ENCODE measurements around the gene THSD4.

The THSD4 gene

DNA sequence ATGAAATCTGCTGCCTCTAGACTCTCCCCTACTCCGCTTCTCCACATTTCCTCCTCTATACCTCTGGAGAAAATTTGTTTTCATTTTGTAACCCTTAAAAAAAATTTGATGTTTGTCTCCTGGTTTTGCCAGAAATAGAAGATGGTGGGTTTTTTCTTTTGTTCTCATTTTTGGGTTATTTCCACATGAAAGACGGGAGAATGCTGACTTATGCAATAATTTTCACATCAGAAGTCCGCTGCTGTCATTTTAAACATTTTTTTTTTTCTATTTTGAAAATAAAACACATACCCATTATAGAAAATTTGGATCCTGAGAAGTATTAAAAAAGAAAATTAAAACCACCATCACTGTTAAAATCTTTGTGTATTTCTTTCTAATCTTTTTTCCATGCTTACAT, 374.3 kb downstream of the THSD4 start:
- ChIA-PET POLR2A (no interaction called here), CTCF (no interaction called here)
- Histone ChIP-seq H3K4me3 (ENCODE audit: control insufficient read depth in 1 of 7, extremely low read depth in 1 of 7, insufficient read depth in 4 of 7, low read depth in 2 of 7, low read length in 6 of 7) (no peak overlapping the region), H3K27me3 (replicated peaks in 2 of 5; ENCODE audit: control insufficient read depth in 4 of 5, insufficient read depth in 5 of 5, low read length in 4 of 5) (peaks cover 0 to 2% (median 0%) of the 10 kb centered on the region in 5 experiments), H3K4me1 (ENCODE audit: control extremely low read depth in 1 of 4, control insufficient read depth in 4 of 4, insufficient read depth in 4 of 4, low read length in 3 of 4) (no peaks in the 10 kb centered on the region), H3K9me3 (ENCODE audit: control extremely low read depth in 1 of 5, control insufficient read depth in 4 of 5, insufficient read depth in 2 of 5, low read depth in 1 of 5, low read length in 4 of 5) (peaks cover 0 to 4% (median 0%) of the 10 kb centered on the region in 5 experiments), H3K36me3 (ENCODE audit: control insufficient read depth in 4 of 4, insufficient read depth in 4 of 4, low read length in 3 of 4) (no peaks in the 10 kb centered on the region), H3K27ac (ENCODE audit: insufficient read depth in 1 of 2, low read depth in 1 of 2, low read length in 2 of 2, poor library complexity in 1 of 2, severe bottlenecking in 2 of 2) (no peak overlapping the region)
- DNase-seq, result no peak
- WGBS (ENCODE audit: insufficient coverage), result no CpG with 5 or more reads among the region's 3 CpGs

DNA sequence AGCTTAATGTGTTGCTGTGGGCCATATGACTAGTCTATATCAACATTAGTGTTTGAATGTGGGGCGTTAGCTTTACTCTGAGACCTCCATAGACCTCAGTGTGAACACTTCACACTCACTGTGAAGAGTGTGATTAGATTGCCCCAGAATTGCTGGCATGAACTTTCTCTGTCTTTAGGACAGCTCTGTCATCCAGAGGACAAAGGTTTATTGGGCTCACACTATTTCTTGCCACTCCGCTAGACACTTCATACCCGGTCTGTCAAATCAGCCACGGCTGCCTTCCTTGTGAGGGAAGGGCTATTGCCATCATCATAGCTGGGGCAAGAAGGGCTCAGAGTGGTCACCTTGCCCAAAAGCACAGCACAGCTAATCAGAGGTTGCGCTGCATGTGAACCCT, 378.3 kb downstream of the THSD4 start:
- WGBS (ENCODE audit: insufficient coverage), result 95% methylated on average over 4 of the region's 5 CpGs
- Histone ChIP-seq H3K36me3 (ENCODE audit: control insufficient read depth in 4 of 4, insufficient read depth in 4 of 4, low read length in 3 of 4) (no peaks in the 10 kb centered on the region), H3K27me3 (replicated peaks in 2 of 5; ENCODE audit: control insufficient read depth in 4 of 5, insufficient read depth in 5 of 5, low read length in 4 of 5) (peaks cover 0 to 5% (median 0%) of the 10 kb centered on the region in 5 experiments), H3K4me1 (ENCODE audit: control extremely low read depth in 1 of 4, control insufficient read depth in 4 of 4, insufficient read depth in 4 of 4, low read length in 3 of 4) (no peaks in the 10 kb centered on the region), H3K9me3 (ENCODE audit: control extremely low read depth in 1 of 5, control insufficient read depth in 4 of 5, insufficient read depth in 2 of 5, low read depth in 1 of 5, low read length in 4 of 5) (peaks cover 0 to 4% (median 0%) of the 10 kb centered on the region in 5 experiments), H3K4me3 (ENCODE audit: control insufficient read depth in 1 of 7, extremely low read depth in 1 of 7, insufficient read depth in 4 of 7, low read depth in 2 of 7, low read length in 6 of 7) (no peak overlapping the region), H3K27ac (ENCODE audit: insufficient read depth in 1 of 2, low read depth in 1 of 2, low read length in 2 of 2, poor library complexity in 1 of 2, severe bottlenecking in 2 of 2) (no peak overlapping the region)
- ChIA-PET POLR2A (no interaction called here), CTCF (interaction anchor here (1.4 kb wide), 1 partner anchor 10 kb away, joined by 4 read pairs; no protein-coding TSS in a partner anchor)
- no peak for DNase-seq

DNA sequence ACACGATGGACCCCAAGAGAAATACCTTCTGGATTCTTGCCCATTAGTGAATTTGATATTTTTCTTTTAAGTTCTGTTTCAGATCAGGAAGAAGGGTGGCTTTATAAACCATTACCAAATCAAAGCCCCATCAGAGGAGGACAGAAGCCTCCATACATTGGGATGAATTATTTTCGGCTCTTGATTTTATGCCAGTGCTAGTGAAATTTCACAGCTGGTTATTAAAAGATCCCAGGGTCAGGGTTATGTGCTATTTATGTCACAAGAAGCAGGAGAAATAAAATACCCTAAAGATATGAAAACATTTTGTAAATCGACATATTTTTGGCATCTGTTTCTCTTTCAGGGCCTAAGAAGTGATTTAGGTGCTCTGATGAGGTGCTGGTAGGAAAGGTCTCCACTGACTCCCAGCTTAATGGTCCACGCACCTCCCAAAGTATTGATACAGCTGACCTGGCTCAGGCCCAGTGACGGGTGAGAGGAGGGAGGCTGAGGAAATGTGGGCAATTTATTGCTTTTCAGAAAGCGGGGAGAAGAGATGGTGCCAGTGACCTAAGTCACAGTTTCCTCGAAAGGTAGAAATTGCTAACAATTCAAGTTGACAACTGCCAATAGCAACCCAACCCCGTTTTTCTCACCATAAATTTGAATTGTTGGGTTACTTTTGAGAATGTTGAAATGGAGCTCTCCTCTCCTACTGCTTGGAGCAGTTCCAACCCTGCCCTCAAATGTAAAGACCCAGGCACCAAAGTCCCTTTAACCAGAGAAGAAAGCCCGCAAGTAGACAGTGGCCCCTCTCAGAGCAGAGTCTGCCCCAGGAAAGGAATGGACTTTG, 379.5 kb downstream of the THSD4 start:
- 89% methylated on average over 3 of the region's 9 CpGs for WGBS (ENCODE audit: insufficient coverage)
- Histone ChIP-seq H3K9me3 (ENCODE audit: control extremely low read depth in 1 of 5, control insufficient read depth in 4 of 5, insufficient read depth in 2 of 5, low read depth in 1 of 5, low read length in 4 of 5) (peaks cover 0 to 4% (median 0%) of the 10 kb centered on the region in 5 experiments), H3K4me3 (ENCODE audit: control insufficient read depth in 1 of 7, extremely low read depth in 1 of 7, insufficient read depth in 4 of 7, low read depth in 2 of 7, low read length in 6 of 7) (no peak overlapping the region), H3K27ac (ENCODE audit: insufficient read depth in 1 of 2, low read depth in 1 of 2, low read length in 2 of 2, poor library complexity in 1 of 2, severe bottlenecking in 2 of 2) (no peak overlapping the region), H3K36me3 (ENCODE audit: control insufficient read depth in 4 of 4, insufficient read depth in 4 of 4, low read length in 3 of 4) (no peaks in the 10 kb centered on the region), H3K4me1 (ENCODE audit: control extremely low read depth in 1 of 4, control insufficient read depth in 4 of 4, insufficient read depth in 4 of 4, low read length in 3 of 4) (no peaks in the 10 kb centered on the region), H3K27me3 (replicated peaks in 2 of 5; ENCODE audit: control insufficient read depth in 4 of 5, insufficient read depth in 5 of 5, low read length in 4 of 5) (peaks cover 0 to 5% (median 0%) of the 10 kb centered on the region in 5 experiments)
- no peak for DNase-seq
- POLR2A ChIA-PET, result interaction anchor here (0.6 kb wide), 1 partner anchor 1372 kb away, joined by 3 read pairs; no protein-coding TSS in a partner anchor
- CTCF ChIA-PET, result interaction anchor here (1.4 kb wide), 1 partner anchor 11 kb away, joined by 4 read pairs; no protein-coding TSS in a partner anchor

GRCh38 chr15:71495398-71495780, 380.1 kb downstream of the THSD4 start:
- Histone ChIP-seq H3K4me1 (ENCODE audit: control extremely low read depth in 1 of 4, control insufficient read depth in 4 of 4, insufficient read depth in 4 of 4, low read length in 3 of 4) (no peaks in the 10 kb centered on the region), H3K4me3 (ENCODE audit: control insufficient read depth in 1 of 7, extremely low read depth in 1 of 7, insufficient read depth in 4 of 7, low read depth in 2 of 7, low read length in 6 of 7) (no peak overlapping the region), H3K27me3 (replicated peaks in 2 of 5; ENCODE audit: control insufficient read depth in 4 of 5, insufficient read depth in 5 of 5, low read length in 4 of 5) (peaks cover 0 to 5% (median 0%) of the 10 kb centered on the region in 5 experiments), H3K27ac (ENCODE audit: insufficient read depth in 1 of 2, low read depth in 1 of 2, low read length in 2 of 2, poor library complexity in 1 of 2, severe bottlenecking in 2 of 2) (no peak overlapping the region), H3K36me3 (ENCODE audit: control insufficient read depth in 4 of 4, insufficient read depth in 4 of 4, low read length in 3 of 4) (no peaks in the 10 kb centered on the region), H3K9me3 (ENCODE audit: control extremely low read depth in 1 of 5, control insufficient read depth in 4 of 5, insufficient read depth in 2 of 5, low read depth in 1 of 5, low read length in 4 of 5) (peaks cover 0 to 5% (median 0%) of the 10 kb centered on the region in 5 experiments)
- no peak for DNase-seq
- POLR2A ChIA-PET, result no interaction called here
- 100% methylated on average over 1 of the region's 3 CpGs for WGBS (ENCODE audit: insufficient coverage)
- CTCF ChIA-PET, result no interaction called here

GRCh38 chr15:71496336-71496955, 381.2 kb downstream of the THSD4 start:
- Histone ChIP-seq H3K4me3 (ENCODE audit: control insufficient read depth in 1 of 7, extremely low read depth in 1 of 7, insufficient read depth in 4 of 7, low read depth in 2 of 7, low read length in 6 of 7) (no peak overlapping the region), H3K27ac (ENCODE audit: insufficient read depth in 1 of 2, low read depth in 1 of 2, low read length in 2 of 2, poor library complexity in 1 of 2, severe bottlenecking in 2 of 2) (no peak overlapping the region), H3K36me3 (ENCODE audit: control insufficient read depth in 4 of 4, insufficient read depth in 4 of 4, low read length in 3 of 4) (no peaks in the 10 kb centered on the region), H3K4me1 (ENCODE audit: control extremely low read depth in 1 of 4, control insufficient read depth in 4 of 4, insufficient read depth in 4 of 4, low read length in 3 of 4) (no peaks in the 10 kb centered on the region), H3K27me3 (replicated peaks in 2 of 5; ENCODE audit: control insufficient read depth in 4 of 5, insufficient read depth in 5 of 5, low read length in 4 of 5) (peaks cover 0 to 5% (median 0%) of the 10 kb centered on the region in 5 experiments), H3K9me3 (ENCODE audit: control extremely low read depth in 1 of 5, control insufficient read depth in 4 of 5, insufficient read depth in 2 of 5, low read depth in 1 of 5, low read length in 4 of 5) (peaks cover 0 to 7% (median 0%) of the 10 kb centered on the region in 5 experiments)
- ChIA-PET POLR2A (no interaction called here), CTCF (no interaction called here)
- no peak for DNase-seq
- whole genome bisulfite sequencing (ENCODE audit: insufficient coverage), result 100% methylated on average over 1 of the region's 4 CpGs

DNA sequence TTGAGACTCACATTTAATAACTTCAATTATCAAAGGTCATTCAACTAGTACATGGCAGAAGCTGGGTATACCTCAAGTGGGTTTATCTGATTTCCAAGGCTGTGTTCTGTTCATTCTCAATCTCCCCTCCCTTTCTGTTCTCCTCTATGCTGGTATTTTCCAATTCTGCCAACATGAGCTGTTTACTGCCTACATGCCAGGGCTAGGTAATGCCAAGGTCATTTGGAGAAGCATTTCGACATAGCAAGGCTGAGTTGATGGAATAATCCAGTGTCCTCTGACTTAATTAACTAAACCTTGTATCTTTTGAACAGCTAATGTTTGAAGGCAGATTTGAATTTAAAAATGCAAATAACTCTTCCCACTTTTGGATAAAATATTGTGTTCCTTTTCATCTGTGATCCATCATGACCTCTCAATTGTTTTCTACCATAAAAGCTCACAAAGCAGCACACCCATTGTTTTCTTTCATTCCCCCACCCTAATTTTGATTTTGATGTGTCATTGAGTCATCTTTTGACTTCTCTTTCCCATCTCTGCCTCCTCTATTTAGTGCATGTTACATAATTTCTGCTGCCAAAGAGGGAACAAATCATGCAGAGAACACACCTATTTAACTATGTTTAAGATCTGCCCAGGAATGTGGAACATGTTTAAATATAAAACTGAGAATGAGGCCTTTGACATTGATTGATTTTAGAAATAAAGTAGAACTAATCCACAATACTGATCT, 386.2 kb downstream of the THSD4 start:
- no peak overlapping the region for H3K27ac ChIP-seq (ENCODE audit: insufficient read depth in 1 of 2, low read depth in 1 of 2, low read length in 2 of 2, poor library complexity in 1 of 2, severe bottlenecking in 2 of 2)
- peaks cover 0 to 3% (median 0%) of the 10 kb centered on the region in 5 experiments for H3K27me3 ChIP-seq (replicated peaks in 2 of 5; ENCODE audit: control insufficient read depth in 4 of 5, insufficient read depth in 5 of 5, low read length in 4 of 5)
- H3K36me3 ChIP-seq (ENCODE audit: control insufficient read depth in 4 of 4, insufficient read depth in 4 of 4, low read length in 3 of 4), result no peaks in the 10 kb centered on the region
- H3K4me1 ChIP-seq (ENCODE audit: control extremely low read depth in 1 of 4, control insufficient read depth in 4 of 4, insufficient read depth in 4 of 4, low read length in 3 of 4), result no peaks in the 10 kb centered on the region
- ChIA-PET POLR2A (no interaction called here), CTCF (no interaction called here)
- H3K4me3 ChIP-seq (ENCODE audit: control insufficient read depth in 1 of 7, extremely low read depth in 1 of 7, insufficient read depth in 4 of 7, low read depth in 2 of 7, low read length in 6 of 7), result no peak overlapping the region
- WGBS (ENCODE audit: insufficient coverage), result no CpG with 5 or more reads among the region's 1 CpG
- no peak for DNase-seq
- H3K9me3 ChIP-seq (ENCODE audit: control extremely low read depth in 1 of 5, control insufficient read depth in 4 of 5, insufficient read depth in 2 of 5, low read depth in 1 of 5, low read length in 4 of 5), result peaks cover 0 to 11% (median 0%) of the 10 kb centered on the region in 5 experiments
